ENCODE data around the gene PRDM8. TPM values are rescaled to one million over a fixed set of nuclear protein-coding genes. Genes with fewer than 3 reads are reported as not detected.

The PRDM8 gene
- total RNA-seq, 1 donor from 2014 or later: 0.40 TPM

DNA sequence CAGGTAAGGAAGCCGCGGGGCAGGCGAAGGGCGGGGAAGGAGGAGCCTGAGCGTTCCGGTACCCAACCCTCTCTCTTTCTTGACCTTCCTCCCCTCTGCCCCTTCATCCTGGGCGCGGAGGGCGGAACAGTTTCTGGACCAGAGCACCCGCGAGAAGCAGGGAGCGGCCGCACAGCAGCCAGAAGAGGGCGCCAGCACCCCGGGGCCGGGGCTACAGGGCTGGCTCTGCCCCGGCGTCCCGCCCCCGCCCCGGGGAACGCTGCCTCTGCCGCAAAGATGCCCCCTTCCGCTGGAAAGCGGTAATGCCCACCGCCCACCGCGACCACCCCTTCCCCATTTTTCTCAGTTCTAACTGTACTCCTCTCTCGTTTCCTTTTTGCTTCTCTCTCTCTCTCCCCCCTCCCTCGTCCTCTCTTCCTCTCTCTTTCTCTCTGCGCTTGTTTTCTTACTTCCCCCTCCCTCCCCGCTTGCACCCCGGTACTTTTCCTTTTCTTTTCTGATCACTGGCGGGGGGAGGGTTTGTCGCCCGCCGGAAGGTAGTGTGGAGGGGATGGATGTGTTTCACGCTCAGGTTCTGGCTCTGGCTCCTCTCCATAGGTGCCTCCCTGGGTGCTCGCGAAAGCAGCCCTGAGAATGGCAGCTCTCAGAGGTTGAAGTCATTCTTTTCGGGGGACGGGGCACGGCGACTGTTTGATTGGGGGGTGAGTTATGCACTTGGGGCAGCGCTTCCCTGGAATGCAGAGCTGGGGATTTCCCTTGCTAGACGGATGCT is 13.1 kb upstream of the PRDM8 start:
- peak; percentile 89 for ATAC-seq

DNA sequence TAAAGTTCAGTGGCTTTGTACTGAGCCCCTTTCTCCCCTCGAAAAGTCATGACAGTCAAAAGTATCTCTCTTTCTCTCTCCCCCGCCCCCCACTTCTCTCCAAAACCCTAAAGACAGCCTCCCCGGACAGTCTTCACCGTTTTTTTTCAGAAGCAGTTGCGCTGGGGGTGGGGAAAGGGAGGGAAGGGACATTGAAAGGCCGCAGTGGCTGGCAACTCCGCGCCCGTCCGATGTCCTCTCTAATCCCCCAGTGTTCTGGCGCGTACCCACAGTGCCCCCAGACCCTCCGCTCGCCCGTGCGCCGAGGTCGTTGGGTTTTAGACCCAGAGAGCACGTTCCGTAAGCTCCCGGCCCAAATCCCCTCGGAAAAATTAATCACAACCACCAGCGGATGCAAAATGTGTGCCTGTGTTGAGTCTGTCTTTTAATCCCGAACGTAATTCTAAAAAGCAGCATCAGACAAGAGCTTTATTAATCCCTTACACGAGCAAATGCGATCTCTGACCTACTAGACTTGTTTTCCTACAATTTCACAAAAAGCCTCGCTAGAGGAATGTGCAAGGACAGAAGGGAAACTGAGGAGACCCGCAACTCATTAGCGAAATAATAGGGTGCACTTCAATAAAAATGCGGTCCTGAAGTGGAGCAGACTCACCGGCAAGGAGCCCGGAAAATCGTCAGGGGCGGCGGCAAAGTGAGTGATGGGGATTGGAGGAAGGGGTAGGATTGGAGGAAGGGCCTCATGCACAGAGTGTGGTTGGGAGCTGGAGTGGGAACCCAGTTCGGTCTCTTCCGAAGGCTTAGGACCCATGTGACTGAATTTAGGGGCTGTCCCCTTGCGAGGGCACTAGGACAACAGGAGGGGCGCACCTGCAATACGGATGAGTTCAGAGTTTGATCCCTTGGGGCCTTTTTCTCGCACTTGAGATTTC is 12.2 kb upstream of the PRDM8 start:
- ATAC-seq: no peak

DNA sequence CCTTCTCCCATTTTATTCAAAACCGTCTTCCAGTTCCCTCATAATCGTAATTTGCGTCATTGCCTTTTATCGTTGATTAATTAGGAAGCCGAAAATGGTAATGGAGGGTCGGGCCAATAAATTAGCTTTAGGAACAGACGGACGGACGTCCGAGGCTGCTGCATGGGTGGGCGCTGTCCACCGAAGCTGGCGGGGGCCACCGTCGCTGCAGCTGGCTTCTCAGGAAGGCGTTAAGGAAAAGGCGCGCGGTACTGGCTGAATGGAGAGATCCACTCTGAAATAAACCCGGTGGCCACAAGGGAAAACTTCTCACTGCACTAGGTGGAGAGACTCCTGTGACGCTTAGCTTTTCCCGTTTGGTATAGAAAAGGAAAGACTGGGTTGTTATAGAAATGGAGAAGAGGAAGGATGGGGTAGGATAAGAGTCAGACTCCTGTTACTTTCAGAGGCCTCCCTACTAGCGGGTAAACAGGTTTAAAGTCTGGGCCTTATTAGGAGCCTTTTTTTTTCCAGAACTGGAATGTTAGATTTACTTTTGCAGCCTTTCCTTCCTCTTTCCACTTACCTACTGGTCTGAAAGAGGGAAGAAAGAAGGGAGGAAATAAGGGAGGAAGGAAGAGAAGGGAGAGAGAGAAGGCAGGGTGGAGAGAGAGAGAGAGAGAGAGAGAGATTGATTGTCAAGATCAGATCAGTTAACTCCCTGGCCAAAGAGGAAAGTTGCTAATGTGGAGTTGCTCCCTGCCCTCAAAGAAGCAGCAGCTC is 11.3 kb upstream of the PRDM8 start:
- no peak for ATAC-seq

DNA sequence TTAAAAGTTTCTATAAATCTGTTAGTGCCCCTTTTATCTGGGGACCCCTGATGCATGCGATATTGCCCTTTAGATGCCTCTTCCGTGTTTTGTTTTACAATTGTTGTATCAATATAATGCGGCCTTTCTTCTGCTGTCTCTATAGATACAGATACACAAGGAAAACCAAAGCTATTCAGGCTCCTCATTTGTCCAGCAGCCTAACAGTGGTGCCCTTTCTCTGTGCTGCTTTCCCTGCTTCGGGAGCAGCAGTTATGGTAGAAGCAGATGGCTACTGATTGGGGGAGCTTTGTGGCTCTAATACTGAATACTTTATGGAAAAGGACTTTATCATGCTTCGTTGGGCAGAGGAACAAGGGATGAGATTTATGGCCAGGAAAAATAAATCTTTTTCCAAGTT is 10.6 kb upstream of the PRDM8 start:
- ATAC-seq: no peak

DNA sequence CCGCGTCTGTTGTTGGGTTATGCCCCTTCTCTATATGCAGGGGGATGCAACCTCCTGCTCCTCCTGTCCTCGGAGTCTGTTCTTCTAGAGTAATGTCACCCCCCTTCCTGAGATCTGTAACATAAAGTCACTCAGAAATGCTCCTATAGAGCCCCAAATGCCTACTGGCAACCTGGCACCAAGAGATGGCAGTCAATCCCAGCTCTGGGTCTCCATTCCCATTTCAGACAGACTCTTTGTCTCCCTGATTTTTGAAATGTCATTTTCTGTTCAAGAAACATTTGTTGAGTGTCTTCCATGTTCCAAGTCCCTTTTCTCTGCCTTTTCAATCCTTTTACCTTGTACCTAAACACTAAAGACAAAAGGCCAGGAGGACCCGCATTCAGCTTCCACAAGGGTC is 9.6 kb upstream of the PRDM8 start:
- ATAC-seq: no peak

DNA sequence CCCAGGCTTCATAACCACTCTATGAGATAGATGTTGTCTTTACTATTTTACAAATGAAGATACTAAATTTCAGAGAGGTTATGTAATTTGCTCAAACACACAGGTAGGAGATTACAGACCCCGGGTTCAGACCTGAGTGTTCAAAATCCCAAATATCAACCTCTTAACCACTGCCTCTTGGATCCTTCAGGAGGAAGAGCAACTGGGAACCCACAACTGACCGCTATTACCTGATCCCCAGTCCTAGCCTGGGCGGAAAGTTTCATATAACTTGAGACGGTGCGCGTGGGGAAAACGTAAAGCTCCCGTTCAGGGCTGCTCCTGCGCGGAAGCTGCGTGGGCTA is 8.9 kb upstream of the PRDM8 start:
- no peak for ATAC-seq

DNA sequence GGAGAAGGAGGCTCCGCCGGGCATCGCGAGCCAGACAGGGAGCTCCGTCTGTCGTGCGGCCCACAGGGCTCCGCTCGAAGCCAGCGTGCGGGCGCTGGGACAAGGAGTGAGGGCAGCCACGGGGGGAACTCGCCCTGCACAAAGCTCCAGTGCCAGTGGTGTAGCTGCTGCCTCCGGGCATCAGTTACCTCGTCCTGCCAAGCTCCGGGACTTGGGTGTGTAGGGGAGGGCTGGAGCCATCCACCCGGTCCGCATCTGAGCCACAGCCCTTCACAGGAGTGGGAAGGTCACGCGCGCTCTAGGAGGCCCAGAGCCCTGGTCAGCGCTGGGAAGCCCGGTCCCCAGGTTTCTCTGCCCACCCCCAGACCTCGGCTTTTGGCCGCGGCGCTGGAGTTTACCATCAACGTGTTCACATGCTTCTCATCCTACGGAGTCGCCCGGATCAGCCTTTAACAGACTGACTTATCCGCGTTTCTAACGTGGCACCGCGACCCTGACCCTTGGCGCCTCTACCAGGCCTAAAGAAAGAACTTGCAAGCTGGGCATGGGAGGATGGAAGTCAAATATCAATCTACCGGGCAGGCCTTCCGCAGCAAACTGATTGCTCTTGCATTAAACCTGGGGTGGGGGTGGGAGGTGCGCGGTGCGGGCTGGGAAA is 8.4 kb upstream of the PRDM8 start:
- no peak for ATAC-seq

DNA sequence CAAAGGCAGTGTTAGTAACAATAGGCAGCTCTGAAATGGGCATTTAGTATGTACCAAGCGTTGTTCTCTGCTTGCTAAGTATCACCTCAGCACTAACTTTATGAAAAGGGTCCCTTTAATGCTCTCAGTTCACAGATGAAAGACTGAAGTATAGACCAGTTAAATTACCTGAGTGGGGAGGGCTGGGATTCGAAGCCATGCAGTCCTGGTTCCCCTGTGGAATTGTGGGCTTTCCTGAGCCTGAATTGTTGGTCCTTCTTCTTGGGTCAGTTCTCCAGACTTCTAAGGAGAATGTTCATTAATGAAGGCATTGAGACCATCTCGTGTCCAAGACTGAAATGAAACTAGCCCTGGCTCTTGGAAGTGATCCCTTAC is 7.7 kb upstream of the PRDM8 start:
- no peak for ATAC-seq

DNA sequence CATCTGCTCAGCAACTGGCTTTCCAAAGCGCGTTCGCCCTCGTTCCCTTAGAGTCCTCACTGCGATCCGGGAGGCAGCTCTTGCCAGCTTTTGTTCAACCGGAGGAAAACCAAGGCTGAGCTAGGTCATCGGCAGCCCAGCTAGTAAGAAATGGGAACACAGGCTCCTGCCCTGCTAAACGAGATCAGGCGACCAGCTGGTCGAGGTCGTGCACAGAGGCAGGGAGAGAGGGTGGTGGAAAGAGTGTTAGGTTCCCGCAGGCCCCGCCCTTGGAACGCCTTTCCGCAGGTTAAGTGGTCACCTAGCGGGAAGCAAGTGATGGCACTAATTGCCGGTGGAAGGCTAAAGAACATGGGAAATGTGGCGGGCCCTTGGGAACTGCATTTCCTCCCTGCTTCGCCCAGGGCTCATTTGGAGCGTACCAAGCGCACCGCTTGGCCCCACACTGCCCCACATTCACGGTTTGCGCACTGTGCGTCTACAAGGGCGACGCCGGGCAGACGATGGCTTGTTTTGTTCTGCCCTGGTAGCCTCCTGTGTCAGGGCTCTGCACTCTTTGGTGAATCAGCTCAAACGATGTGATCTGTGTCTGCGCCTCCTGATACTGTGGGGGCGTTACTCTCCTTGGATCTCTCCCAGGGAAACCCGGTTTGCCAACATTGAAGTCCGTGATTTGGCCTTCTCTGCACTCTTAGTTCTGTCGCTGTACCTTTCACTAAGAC is 7.2 kb upstream of the PRDM8 start:
- ATAC-seq: no peak

DNA sequence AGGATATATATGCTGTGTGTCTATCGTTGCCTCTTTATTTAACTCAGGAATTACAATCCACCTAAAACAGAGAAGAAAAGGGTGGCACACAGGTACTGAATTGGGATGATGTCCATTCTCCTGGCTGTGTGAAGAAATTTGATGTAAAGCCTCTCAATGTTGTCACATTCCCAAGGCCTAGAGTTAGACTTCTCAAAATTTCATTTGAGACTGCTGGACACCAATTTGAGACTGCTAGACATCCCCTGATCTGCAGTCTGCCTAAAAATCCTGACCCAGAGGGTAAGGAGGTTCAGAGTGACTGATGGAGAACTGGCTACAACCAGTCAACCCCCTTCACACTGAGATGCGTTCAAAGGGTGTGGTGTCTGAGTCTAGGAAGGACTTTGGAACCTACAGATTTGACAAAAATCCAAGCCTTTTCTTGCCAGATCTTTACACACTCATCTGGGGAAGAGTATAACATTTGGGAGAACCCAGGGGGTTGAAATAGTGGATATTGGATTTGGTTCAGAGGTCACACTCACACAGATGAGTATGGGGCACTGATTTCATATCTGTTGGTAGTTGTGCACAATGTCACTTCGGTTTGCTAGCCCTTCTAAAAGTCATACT is 4.9 kb upstream of the PRDM8 start:
- no peak for ATAC-seq

DNA sequence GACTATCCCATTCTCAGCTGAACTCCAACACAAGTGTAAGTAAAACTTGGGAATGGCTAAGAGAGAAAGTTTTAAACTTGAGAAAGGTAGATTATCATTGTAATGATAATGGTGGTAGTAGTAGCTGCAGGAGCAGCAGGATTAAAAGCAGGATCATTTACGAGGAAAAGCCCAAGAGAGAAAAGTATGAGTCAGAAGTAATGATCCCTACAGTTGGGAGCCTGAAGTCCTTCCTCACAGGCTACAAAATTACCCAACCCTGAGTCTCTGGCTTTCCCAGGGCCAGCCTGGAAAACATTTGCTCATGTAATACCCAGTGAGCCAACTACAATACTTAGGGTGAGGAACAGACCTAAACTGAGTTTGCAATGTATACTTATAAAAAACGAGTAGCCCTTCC is 4.4 kb upstream of the PRDM8 start:
- ATAC-seq: no peak

DNA sequence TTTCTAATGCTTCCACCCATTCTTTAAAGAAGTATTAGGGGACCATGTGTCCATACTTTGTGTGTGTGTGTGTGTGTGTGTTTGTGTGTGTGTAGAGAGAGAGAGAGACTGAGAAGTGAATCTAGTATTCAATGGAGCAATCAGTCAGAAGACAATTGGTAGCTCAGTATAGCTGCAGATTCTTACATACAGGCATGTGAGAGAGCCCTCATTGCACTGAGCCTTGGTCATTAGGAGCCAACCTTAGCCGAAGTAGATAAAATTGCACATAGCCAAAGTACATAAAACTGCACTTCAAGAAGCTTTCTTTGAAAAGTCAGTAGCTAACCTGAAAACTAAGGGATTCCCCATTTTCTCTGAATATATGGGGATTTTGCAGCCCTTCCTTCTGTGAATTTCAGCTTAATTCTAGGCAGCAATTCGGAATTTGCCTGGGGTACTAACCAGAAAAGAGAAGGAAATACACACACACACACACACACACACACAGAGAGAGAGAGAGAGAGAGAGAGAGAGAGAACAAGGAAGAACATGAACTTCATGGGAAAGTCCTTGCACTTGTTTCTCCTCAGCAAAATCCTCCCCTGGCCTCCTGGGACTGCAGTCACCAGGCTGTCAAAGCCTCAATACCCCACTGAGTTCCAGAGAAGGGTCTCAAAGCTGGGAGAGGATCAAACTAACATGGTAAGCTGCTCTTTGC is 1.7 kb upstream of the PRDM8 start:
- no peak for ATAC-seq

DNA sequence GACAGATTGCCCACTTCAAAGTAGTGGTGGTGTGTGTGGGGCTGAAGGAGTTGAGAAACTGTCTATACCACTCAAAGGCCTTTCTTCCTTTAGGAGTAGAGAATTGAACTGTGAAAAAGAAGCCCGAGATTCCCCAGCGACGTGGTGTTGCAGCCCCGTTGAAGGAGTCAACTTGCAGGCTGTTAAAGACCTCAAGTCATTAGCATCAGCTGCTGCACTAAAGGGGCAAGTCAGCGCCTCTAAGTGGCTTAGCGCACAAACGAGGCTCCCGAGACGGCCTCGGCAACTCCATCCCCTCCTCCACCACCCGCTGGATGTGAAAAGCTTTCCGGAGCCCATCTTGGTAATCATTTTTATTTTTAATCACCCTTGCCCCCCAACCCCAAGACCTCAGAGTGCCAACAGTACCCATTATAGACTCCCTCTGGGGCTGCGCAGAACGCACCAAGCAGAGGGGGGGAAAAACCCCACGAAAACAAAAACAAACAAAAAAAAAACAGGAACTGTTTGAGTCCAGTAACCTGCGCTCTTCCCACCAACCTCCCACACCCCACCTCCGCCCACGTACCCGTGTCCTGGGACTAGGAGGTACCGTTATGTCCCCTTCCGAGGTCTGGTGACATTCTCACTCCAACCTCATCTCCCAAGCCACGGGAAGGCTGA is 913 bp upstream of the PRDM8 start:
- no peak for ATAC-seq

DNA sequence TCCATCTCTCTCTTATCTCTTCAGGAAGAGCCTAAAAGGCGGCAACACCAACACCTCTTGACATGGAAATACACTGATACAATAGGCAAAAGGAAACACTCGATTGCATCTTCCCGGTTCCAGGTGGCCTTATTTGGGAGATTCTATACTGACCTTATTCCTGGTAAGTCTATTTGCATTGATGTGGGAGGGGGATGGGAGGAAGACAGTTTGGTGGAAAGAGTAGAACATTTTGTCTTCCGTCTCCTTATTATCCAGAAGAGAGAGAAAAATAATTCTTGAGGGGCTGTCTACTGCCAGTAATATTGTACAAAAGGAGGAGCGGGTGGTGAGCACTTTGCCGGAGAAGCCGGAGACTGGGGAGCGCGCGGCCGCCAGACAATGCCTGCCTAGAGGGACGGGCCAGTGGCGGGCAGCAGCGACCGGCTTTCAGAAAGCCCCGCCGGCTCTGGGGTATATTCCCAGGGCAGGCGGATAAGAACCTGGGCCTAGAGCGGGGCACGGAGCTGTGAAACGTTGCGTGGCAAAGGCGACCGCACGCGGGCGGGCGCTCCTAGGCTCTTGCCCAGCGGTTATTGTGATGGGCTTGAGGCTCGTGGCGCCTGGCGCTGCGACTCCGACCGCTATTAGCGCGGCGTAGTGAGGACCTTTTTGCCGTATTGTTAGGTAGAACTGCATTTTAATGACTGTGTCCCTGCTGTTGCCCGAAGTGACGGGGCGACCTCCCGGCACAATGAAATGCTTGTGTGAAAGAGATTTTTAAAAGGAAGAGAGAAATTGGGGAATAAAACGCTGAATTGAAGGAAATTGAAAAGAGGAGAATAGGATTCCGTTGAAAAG is 518 bp downstream of the PRDM8 start:
- no peak for ATAC-seq

DNA sequence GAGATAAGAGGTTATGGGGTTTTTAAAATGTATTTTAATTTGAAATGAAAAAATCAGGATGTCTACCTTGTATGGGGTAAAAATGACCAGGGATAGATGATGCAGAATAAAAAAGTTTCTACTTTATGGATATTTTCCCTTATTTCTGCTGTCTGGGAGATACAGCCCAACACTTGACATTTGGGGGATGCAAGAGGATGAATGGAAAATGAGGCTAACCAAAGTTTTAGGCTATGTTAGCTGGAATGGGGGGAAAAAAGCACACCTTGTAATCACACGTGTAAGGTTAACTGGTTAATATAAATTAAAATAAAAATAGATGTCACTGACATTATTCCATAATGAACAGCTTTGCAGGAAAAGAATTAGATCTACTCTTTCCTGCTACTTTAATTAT is 1.1 kb downstream of the PRDM8 start:
- ATAC-seq: no peak

DNA sequence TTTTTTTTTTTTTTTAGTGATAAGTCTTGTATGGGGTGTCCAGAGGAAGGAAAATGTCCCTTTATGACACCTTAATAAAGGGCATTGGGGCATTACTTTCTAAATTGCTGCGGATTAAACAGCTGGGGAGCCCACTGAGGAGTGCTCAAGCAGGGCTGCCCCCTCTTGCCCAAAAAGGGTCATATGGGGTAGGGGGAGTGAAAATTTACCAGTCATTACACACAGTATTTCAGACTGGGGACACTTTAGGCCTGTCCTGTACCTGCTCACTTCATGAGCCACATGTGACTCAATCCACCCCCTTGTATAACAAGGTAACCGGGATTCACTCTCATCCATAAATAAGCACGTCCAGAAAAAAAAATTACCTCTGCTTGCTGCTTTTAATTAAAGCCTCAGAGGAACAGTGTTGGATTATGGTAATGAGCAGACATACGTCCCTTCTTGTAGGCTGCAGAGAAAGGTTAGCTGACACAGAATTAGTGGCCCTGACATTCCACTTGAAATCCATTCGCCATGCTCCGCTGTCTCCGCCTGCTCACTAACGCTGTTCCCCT is 1.8 kb downstream of the PRDM8 start:
- no peak for ATAC-seq

DNA sequence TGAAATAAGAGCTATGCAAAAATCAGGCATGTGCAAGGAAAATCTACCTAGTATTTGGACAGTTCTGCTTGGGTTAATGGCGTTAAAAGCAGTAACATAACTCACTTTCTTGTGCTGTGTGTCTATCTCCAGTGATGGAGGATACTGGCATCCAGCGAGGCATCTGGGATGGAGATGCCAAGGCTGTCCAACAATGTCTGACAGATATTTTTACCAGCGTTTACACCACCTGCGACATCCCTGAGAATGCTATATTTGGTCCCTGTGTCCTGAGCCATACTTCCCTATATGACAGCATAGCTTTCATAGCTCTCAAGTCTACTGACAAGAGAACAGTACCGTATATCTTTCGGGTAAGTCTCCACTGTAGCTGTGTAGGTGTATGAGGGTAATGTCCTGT is 2.6 kb downstream of the PRDM8 start:
- ATAC-seq: no peak

DNA sequence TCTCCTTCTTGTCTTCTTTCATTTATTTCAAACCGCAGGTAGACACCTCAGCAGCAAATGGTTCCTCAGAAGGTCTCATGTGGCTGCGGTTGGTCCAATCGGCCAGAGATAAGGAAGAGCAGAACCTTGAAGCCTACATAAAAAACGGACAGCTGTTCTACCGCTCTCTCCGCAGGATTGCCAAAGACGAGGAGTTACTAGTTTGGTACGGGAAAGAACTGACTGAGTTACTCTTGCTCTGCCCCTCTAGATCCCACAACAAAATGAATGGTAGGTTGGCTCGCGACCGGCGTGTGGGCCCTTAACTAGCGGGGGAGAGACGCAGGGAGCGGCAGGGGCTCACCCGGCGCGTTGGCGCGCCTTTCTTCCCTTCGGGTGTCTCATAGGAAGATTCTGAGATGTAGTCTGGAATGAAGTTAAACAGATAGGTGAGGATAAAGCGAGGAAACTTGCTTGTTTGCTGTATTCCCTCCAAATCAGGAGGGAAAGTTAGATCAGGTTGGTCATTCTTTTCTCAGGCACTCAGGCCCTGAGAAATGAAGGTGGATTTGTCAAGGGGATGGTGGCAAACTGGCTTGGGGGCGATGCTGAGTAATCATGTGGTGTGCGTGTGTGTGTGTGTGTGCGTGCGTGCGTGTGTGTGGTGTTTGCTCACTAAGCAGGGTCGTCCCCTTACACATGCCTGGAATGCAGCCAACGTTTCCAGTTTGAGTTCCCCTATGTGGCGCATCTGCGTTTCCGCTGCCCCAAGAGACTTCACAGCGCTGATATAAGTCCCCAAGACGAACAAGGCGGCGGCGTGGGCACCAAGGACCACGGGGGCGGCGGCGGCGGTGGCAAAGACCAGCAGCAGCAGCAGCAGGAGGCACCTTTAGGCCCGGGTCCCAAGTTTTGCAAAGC is 4.2 kb downstream of the PRDM8 start:
- peak; percentile 25 for ATAC-seq
